ENCODE measurements around the gene ARIH1.

ARIH1 gene

DNA sequence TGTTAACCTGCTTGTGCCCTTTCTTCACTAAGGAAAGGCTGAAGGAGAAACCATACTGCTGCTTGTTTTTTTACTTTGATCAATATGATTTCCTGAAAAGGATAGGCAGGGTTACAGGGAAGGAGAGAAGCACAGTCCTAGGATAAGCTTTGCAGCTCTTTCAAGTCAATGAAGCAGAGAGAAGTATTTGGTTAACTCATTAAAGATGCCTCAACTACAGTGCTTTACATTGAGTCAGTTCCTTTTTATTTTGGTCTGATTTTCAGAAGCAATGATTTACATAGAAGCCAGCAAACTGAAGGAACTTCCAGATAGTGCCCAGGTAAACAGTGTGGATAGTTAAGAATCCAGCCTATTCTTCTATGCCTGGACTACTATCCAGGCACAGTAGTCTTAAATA lies 64.8 kb downstream of the ARIH1 start:
- ChIA-PET POLR2A (interaction anchor here (0.7 kb wide), 1 partner anchor 66 kb away, joined by 3 read pairs; no protein-coding TSS in a partner anchor), CTCF (no interaction called here)
- no peak for DNase-seq (ENCODE audit: extremely low spot score)
- TF ChIP-seq L3MBTL2 (conservative IDR thresholded peaks at IDR 0.05) (no peak), ELF4 (IDR thresholded peaks at IDR 0.05) (no peak), NFRKB (IDR thresholded peaks at IDR 0.05) (no peak), SUZ12 (IDR thresholded peaks at IDR 0.05) (no peak), HDGF (IDR thresholded peaks at IDR 0.05; ENCODE audit: borderline replicate concordance) (no peak), LEF1 (IDR thresholded peaks at IDR 0.05; ENCODE audit: borderline replicate concordance) (no peak), FOXK2 (IDR thresholded peaks at IDR 0.05) (no peak), TARDBP (IDR thresholded peaks at IDR 0.05) (no peak), ZNF384 (IDR thresholded peaks at IDR 0.05) (no peak), CTBP1 (IDR thresholded peaks at IDR 0.05; ENCODE audit: borderline replicate concordance) (no peak), FOXM1 (IDR thresholded peaks at IDR 0.05; ENCODE audit: borderline replicate concordance) (no peak), SP1 (IDR thresholded peaks at IDR 0.05) (no peak)
- TF ChIP-seq, protein P1, sequence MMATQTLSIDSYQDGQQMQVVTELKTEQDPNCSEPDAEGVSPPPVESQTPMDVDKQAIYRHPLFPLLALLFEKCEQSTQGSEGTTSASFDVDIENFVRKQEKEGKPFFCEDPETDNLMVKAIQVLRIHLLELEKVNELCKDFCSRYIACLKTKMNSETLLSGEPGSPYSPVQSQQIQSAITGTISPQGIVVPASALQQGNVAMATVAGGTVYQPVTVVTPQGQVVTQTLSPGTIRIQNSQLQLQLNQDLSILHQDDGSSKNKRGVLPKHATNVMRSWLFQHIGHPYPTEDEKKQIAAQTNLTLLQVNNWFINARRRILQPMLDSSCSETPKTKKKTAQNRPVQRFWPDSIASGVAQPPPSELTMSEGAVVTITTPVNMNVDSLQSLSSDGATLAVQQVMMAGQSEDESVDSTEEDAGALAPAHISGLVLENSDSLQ (IDR thresholded peaks at IDR 0.05) = no peak

DNA sequence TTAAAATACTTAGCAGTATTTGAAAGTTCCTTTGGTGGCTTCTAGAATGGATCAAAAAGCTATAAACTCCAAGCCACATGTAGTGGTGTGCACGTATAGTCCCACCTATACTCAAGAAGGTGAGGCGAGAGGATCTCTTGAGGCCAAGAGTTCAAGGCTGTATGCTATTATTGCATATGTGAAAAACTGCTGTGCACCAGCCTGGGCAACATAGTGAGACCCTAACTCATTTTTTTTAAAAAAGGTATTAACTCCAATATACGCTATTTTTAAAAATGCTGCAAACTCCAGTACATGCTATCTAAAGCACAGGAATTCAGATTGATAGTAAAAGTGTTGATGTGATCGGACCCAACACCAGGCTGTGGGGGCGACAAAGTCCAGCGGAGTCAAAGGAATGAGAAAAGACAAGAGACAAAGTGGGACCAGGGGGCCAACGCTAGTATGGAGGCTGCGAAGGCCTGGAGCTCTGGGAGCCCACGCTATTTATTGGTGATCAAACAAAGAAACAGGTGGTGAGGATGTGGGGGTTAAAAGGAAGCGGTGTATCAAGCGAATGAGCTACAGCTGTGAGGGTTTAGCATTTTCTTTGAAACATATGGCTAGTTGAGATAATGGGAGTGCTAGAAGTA lies 66.6 kb downstream of the ARIH1 start:
- ChIA-PET POLR2A (no interaction called here), CTCF (no interaction called here)
- no peak for TF ChIP-seq CTBP1 (IDR thresholded peaks at IDR 0.05; ENCODE audit: borderline replicate concordance)
- TF ChIP-seq L3MBTL2 (conservative IDR thresholded peaks at IDR 0.05) = no peak
- no peak for TF ChIP-seq FOXM1 (IDR thresholded peaks at IDR 0.05; ENCODE audit: borderline replicate concordance)
- no peak for TF ChIP-seq LEF1 (IDR thresholded peaks at IDR 0.05; ENCODE audit: borderline replicate concordance)
- no peak for TF ChIP-seq NFRKB (IDR thresholded peaks at IDR 0.05)
- no peak for TF ChIP-seq SP1 (IDR thresholded peaks at IDR 0.05)
- no peak for TF ChIP-seq ZNF384 (IDR thresholded peaks at IDR 0.05)
- no peak for TF ChIP-seq FOXK2 (IDR thresholded peaks at IDR 0.05)
- TF ChIP-seq, protein P1 (IDR thresholded peaks at IDR 0.05) = no peak
- TF ChIP-seq ARNT (IDR thresholded peaks at IDR 0.05) = no peak
- TF ChIP-seq HDGF (IDR thresholded peaks at IDR 0.05; ENCODE audit: borderline replicate concordance) = no peak
- TF ChIP-seq TARDBP (IDR thresholded peaks at IDR 0.05) = no peak
- TF ChIP-seq FOXA1 (IDR thresholded peaks at IDR 0.05) = no peak
- TF ChIP-seq ELF4 (IDR thresholded peaks at IDR 0.05) = no peak
- no peak for DNase-seq (ENCODE audit: extremely low spot score)

DNA sequence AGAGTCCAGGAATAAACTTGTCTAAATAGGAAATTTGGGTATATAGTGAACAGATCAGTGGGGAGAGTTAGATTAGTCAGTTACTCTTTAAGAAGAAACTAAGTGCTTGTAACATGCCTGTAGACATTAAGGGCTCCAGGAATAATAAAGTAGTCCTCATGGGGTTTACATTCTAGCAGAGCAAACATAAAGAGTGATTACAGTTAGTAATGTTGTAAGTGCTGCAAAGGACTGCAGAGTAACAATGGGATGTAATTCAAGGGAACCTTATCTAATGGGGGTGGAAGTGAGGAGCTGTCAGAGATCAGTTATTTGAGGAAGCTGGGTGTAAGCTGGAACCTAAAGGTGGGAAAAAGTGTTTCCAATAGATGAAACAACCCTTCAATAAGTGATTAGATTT lies 67.5 kb downstream of the ARIH1 start:
- ChIA-PET POLR2A (no interaction called here), CTCF (no interaction called here)
- DNase-seq (ENCODE audit: extremely low spot score) = no peak
- TF ChIP-seq ZNF384 (IDR thresholded peaks at IDR 0.05) (no peak), ARNT (IDR thresholded peaks at IDR 0.05) (no peak), TARDBP (IDR thresholded peaks at IDR 0.05) (no peak), NFRKB (IDR thresholded peaks at IDR 0.05) (no peak), FOXA1 (IDR thresholded peaks at IDR 0.05) (no peak), FOXK2 (IDR thresholded peaks at IDR 0.05) (no peak), ELF4 (IDR thresholded peaks at IDR 0.05) (no peak), SUZ12 (IDR thresholded peaks at IDR 0.05) (no peak), CTBP1 (IDR thresholded peaks at IDR 0.05; ENCODE audit: borderline replicate concordance) (no peak)

DNA sequence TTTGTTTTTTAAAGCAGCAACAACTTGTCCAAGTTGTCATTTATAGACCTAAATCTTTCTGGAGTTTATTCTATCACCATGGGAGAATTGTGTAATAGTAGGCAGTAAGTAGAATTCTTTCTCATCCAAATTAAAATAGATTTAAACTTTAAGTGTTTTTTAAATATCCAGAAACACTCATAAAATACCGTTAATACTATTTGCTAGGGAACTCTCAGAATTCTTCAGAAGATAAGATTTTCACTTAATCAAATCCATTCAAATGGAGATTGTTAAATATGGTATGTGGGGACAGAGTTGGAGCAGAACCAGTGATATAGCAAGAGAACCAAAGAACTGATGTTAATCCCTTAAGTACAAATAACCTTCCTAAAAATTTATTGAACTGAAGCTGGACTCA lies 71.0 kb downstream of the ARIH1 start:
- POLR2A ChIA-PET = no interaction called here
- no peak for DNase-seq (ENCODE audit: extremely low spot score)
- CTCF ChIA-PET = no interaction called here
- TF ChIP-seq L3MBTL2 (conservative IDR thresholded peaks at IDR 0.05) (no peak), LEF1 (IDR thresholded peaks at IDR 0.05; ENCODE audit: borderline replicate concordance) (no peak), ELF4 (IDR thresholded peaks at IDR 0.05) (no peak), NFRKB (IDR thresholded peaks at IDR 0.05) (no peak), SP1 (IDR thresholded peaks at IDR 0.05) (no peak), ARNT (IDR thresholded peaks at IDR 0.05) (no peak), HDGF (IDR thresholded peaks at IDR 0.05; ENCODE audit: borderline replicate concordance) (no peak), ZNF384 (IDR thresholded peaks at IDR 0.05) (no peak)

DNA sequence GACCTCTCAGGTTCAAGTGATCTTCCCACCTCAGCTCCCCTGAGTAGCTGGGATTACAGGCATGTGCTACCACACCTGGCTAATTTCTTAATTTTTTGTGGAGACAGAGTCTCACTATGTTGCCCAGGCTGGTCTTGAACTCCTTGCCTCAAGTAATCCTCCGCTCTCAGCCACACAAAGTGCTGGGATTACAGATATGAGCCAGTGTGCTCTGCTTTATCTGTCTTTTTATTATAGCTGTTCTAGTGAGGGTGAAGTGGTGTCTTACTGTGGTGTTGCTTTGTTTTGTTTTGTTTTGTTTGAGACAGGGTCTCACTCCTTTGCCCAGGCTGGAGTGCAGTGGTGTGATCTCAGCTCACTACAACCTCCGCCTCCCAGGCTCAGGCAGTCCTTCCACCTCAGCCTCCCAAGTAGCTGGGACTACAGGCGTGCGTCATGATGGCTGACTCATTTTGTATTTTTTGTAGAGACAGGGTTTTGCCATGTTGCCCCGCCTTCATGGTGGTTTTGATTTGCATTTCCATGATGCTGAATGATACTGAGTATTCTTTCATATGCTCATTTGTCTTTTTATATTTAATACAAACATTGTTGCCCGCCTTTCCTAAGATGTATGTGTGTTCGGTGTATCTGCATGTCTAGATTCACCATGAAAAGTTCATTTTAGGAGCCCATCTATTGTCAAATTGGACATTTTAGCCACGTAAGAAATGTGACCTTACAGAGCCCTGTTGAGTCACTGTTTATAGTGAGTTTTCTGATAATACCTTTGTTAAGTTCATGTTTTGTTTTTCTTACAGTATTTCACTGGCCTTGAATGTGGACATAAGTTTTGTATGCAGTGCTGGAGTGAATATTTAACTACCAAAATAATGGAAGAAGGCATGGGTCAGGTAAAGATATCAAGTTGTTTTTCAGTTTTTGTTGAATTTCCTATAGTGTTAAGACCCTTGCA lies 80.6 kb downstream of the ARIH1 start:
- DNase-seq (ENCODE audit: extremely low spot score) = no peak
- CTCF ChIA-PET = no interaction called here
- TF ChIP-seq TARDBP (IDR thresholded peaks at IDR 0.05) = no peak
- TF ChIP-seq, protein P1 (IDR thresholded peaks at IDR 0.05) = no peak
- no peak for TF ChIP-seq SP1 (IDR thresholded peaks at IDR 0.05)
- no peak for TF ChIP-seq FOXA1 (IDR thresholded peaks at IDR 0.05)
- no peak for TF ChIP-seq LEF1 (IDR thresholded peaks at IDR 0.05; ENCODE audit: borderline replicate concordance)
- no peak for TF ChIP-seq L3MBTL2 (conservative IDR thresholded peaks at IDR 0.05)
- no peak for TF ChIP-seq ELF4 (IDR thresholded peaks at IDR 0.05)
- no peak for TF ChIP-seq FOXM1 (IDR thresholded peaks at IDR 0.05; ENCODE audit: borderline replicate concordance)
- TF ChIP-seq SUZ12 (IDR thresholded peaks at IDR 0.05) = no peak
- no peak for TF ChIP-seq ZNF384 (IDR thresholded peaks at IDR 0.05)
- TF ChIP-seq FOXK2 (IDR thresholded peaks at IDR 0.05) = no peak
- no peak for TF ChIP-seq ARNT (IDR thresholded peaks at IDR 0.05)
- POLR2A ChIA-PET = no interaction called here

DNA sequence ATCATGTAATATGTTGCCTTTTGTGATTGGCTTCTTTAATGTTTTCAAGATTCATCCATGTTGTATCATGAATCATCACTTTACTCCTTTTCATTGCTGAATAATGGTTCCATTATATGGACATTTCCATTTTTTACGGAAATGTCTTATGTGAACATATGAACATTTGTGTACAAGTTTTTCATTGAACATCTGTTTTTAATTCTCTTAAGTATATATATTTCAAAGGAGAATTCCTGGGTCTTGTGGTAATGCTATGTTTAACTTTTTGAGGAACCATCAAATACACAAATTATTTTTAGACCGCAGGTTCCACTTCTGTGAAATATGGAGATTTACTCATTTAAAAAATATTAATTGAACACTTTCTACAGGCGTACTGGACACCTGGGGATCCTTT lies 85.7 kb downstream of the ARIH1 start:
- POLR2A ChIA-PET = no interaction called here
- CTCF ChIA-PET = no interaction called here

More for the DNA sequence above, 85.7 kb downstream of the ARIH1 start:
- TF ChIP-seq SP1 (IDR thresholded peaks at IDR 0.05) (no peak), HDGF (IDR thresholded peaks at IDR 0.05; ENCODE audit: borderline replicate concordance) (no peak), L3MBTL2 (conservative IDR thresholded peaks at IDR 0.05) (no peak), FOXA1 (IDR thresholded peaks at IDR 0.05) (no peak), LEF1 (IDR thresholded peaks at IDR 0.05; ENCODE audit: borderline replicate concordance) (no peak), NFRKB (IDR thresholded peaks at IDR 0.05) (no peak), ELF4 (IDR thresholded peaks at IDR 0.05) (no peak), FOXM1 (IDR thresholded peaks at IDR 0.05; ENCODE audit: borderline replicate concordance) (no peak), TARDBP (IDR thresholded peaks at IDR 0.05) (no peak), CTBP1 (IDR thresholded peaks at IDR 0.05; ENCODE audit: borderline replicate concordance) (no peak), SUZ12 (IDR thresholded peaks at IDR 0.05) (no peak), ARNT (IDR thresholded peaks at IDR 0.05) (no peak), FOXK2 (IDR thresholded peaks at IDR 0.05) (no peak), ZNF384 (IDR thresholded peaks at IDR 0.05) (no peak), BHLHE40 (IDR thresholded peaks at IDR 0.05; ENCODE audit: borderline replicate concordance) (no peak)
- TF ChIP-seq, protein P1 (IDR thresholded peaks at IDR 0.05) = no peak
- no peak for DNase-seq (ENCODE audit: extremely low spot score)
